Transverse colon (tissue), 4 donors: ENCODE results near the gene FBXO34. TPM values are rescaled to one million over a fixed set of nuclear protein-coding genes. Genes with fewer than 3 reads are reported as not detected.

ENCODE experiments used
- DNase-seq: peaks from one replicate; pipeline ENCODE4 v3.0.0-alpha.2; 2019
- H3K27ac ChIP-seq, 4 donors: fragments of 200-600 bp; sonication (generic); 2 replicates each; pipeline ENCODE4 v1.5.1; 2016 to 2018; ENCODE audit warnings: inconsistent platforms in 4 of 4
- H3K27me3 ChIP-seq: fragments of 200-600 bp; sonication (generic); 2 replicates; pipeline ENCODE4 v1.5.1; 2017; ENCODE audit warnings: inconsistent platforms
- H3K36me3 ChIP-seq, 4 donors: fragments of 200-600 bp; sonication (generic); 2 replicates each; pipeline ENCODE4 v1.5.1; 2017 to 2019; ENCODE audit warnings: inconsistent platforms in 4 of 4
- H3K4me1 ChIP-seq, 4 donors: fragments of 200-600 bp; sonication (generic); 2 replicates each; pipeline ENCODE4 v1.5.1; 2017 to 2020; ENCODE audit warnings: inconsistent platforms in 4 of 4
- H3K4me3 ChIP-seq, 4 donors: fragments of 200-600 bp; sonication (generic); 1 replicate in 1 of 4; 2 replicates in 3 of 4; pipeline versions ENCODE4 v1.5.1 to v1.6.1; 2017 to 2019; ENCODE audit warnings: inconsistent platforms in 4 of 4
- H3K9me3 ChIP-seq, 2 donors: fragments of 200-600 bp; sonication (generic); 2 replicates each; pipeline ENCODE4 v1.5.1; 2017 to 2019; ENCODE audit warnings: inconsistent platforms in 2 of 2
- CTCF ChIP-seq, 5 experiments: fragments of 200-600 bp in 3 of 5; fragments of 450-650 bp in 2 of 5; sonication (generic) in 3 of 5; IDR thresholded peaks; 1 replicate in 2 of 5; 2 replicates in 3 of 5; pipeline ENCODE4 v1.5.1; 2016 to 2017; ENCODE audit warnings: antibody characterized with exemption in 5 of 5, inconsistent platforms in 3 of 5, mild to moderate bottlenecking in 2 of 5, moderate library complexity in 1 of 5
- EP300 ChIP-seq: sonication (generic); formaldehyde crosslinking; IDR thresholded peaks from one replicate; pipeline ENCODE4 v1.6.1; 2017; ENCODE audit warnings: antibody characterized with exemption, low read depth
- POLR2A ChIP-seq: fragments of 450-650 bp; IDR thresholded peaks from one replicate; pipeline ENCODE4 v1.6.1; 2016; ENCODE audit warnings: antibody characterized with exemption, mild to moderate bottlenecking, moderate library complexity
- POLR2AphosphoS5 ChIP-seq, 3 donors: sonication (generic); formaldehyde crosslinking; IDR thresholded peaks; one replicate each; pipeline ENCODE4 v1.6.1; 2016; ENCODE audit warnings: antibody characterized with exemption in 3 of 3
- WGBS, 2 donors: methylation state at CpG; one replicate each; pipeline ENCODE4 v1.1.5; 2018; ENCODE audit warnings: low coverage in 1 of 2; 5-methylcytosine and 5-hydroxymethylcytosine counted together
- in situ Hi-C, 4 donors: fragments of 200-750 bp; cut with MboI; loops; one replicate each; pipeline versions ENCODE4 v1.15.0 to v1.15.1; 2017; ENCODE audit warnings: low sequenced_read_pairs in 3 of 4, low pct_ligation_motif_present in 1 of 4, low pct_unique_long_range_greater_than_20kb in 1 of 4
- intact Hi-C: fragments of 100-400 bp; cut with DNase I; formaldehyde crosslinking; loops from one replicate; pipeline ENCODE4 v1.15.1; 2023; ENCODE audit warnings: low total_unique reads
- total RNA-seq, 4 donors: library from RNA; depleted of rRNA; stranded (reverse); fragments of >200 nt; gene quantifications; one replicate each; pipeline ENCODE4 v1.1.0, GENCODE V29; 2016

The FBXO34 gene
- total RNA-seq, 4 donors from 2014 or later: 34.2 to 129 (median 99.4) TPM

- no peak for TF ChIP-seq CTCF (IDR thresholded peaks at IDR 0.05)
- TF ChIP-seq POLR2AphosphoS5 (IDR thresholded peaks at IDR 0.05): no peak
- no peak for TF ChIP-seq POLR2A
- no peak for TF ChIP-seq EP300
- no peak for DNase-seq
- in situ Hi-C loops: no loop called here
- intact Hi-C loops: no loop called here
- Histone ChIP-seq H3K27ac (peak overlapping the region; percentile 55 to 83 (median 74)), H3K9me3 (no peaks in the 10 kb centered on the region), H3K4me3 (no peak overlapping the region), H3K4me1 (peaks cover 29 to 71% (median 46%) of the 10 kb centered on the region in 4 donors), H3K27me3 (no peaks in the 10 kb centered on the region), H3K36me3 (peaks cover 0 to 22% (median 8%) of the 10 kb centered on the region in 4 donors)
- WGBS, 2 donors: 37 to 40% methylated on average over 3 to 4 of the region's 4 CpGs
Observed at GRCh38 chr14:55348766-55349453, 77.7 kb downstream of the FBXO34 start.

- TF ChIP-seq EP300: no peak
- no peak for TF ChIP-seq POLR2A
- no peak for TF ChIP-seq POLR2AphosphoS5 (IDR thresholded peaks at IDR 0.05)
- no peak for TF ChIP-seq CTCF (IDR thresholded peaks at IDR 0.05)
- 35 to 52% methylated on average over 10 to 12 of the region's 12 CpGs for WGBS, 2 donors
- Histone ChIP-seq H3K4me1 (peaks cover 29 to 70% (median 43%) of the 10 kb centered on the region in 4 donors), H3K27ac (peak overlapping the region; percentile 55 to 83 (median 74)), H3K36me3 (peaks cover 0 to 22% (median 8%) of the 10 kb centered on the region in 4 donors), H3K27me3 (no peaks in the 10 kb centered on the region), H3K9me3 (no peaks in the 10 kb centered on the region), H3K4me3 (no peak overlapping the region)
- intact Hi-C loops: no loop called here
- in situ Hi-C loops: no loop called here
- peak; percentile 69 for DNase-seq
Observed at GRCh38 chr14:55349565-55349964, 78.3 kb downstream of the FBXO34 start.

- DNase-seq: no peak
- 95 to 96% methylated on average over 3 to 4 of the region's 4 CpGs for WGBS, 2 donors
- Histone ChIP-seq H3K36me3 (peaks cover 0 to 22% (median 8%) of the 10 kb centered on the region in 4 donors), H3K27me3 (no peaks in the 10 kb centered on the region), H3K4me1 (peaks cover 23 to 61% (median 37%) of the 10 kb centered on the region in 4 donors), H3K9me3 (no peaks in the 10 kb centered on the region), H3K4me3 (no peak overlapping the region), H3K27ac (peak overlapping the region in 3 of 4 donors; percentile 70 to 83 (median 78))
- in situ Hi-C loops: loop anchor here in 3 of 4 donors (5.0 to 25.0 kb wide), 3 partner anchors 76 to 88 kb away; partner anchors contain the start of gene FBXO34 (in 3 of the 3)
- TF ChIP-seq CTCF (IDR thresholded peaks at IDR 0.05): no peak
- TF ChIP-seq EP300: no peak
- TF ChIP-seq POLR2AphosphoS5 (IDR thresholded peaks at IDR 0.05): no peak
- no peak for TF ChIP-seq POLR2A
- intact Hi-C loops: no loop called here
Observed at GRCh38 chr14:55350461-55350860, 79.2 kb downstream of the FBXO34 start.

GRCh38 chr14:55351111-55351510, 79.9 kb downstream of the FBXO34 start:
- Histone ChIP-seq H3K9me3 (no peaks in the 10 kb centered on the region), H3K27ac (no peak overlapping the region), H3K4me1 (peaks cover 16 to 59% (median 33%) of the 10 kb centered on the region in 4 donors), H3K36me3 (peaks cover 0 to 22% (median 8%) of the 10 kb centered on the region in 4 donors), H3K4me3 (no peak overlapping the region), H3K27me3 (no peaks in the 10 kb centered on the region)
- TF ChIP-seq CTCF (IDR thresholded peaks at IDR 0.05) (no peak), EP300 (no peak), POLR2A (no peak), POLR2AphosphoS5 (IDR thresholded peaks at IDR 0.05) (no peak)
- 92% methylated on average over 9 of the region's 9 CpGs; no CpG with 5 or more reads in 1 of the 2 donors for WGBS, 2 donors
- in situ Hi-C loops: loop anchor here in 3 of 4 donors (5.0 to 25.0 kb wide), 3 partner anchors 76 to 89 kb away; partner anchors contain the start of gene FBXO34 (in 3 of the 3)
- DNase-seq: no peak
- intact Hi-C loops: no loop called here
